Lower lobe of right lung (tissue), 2 donors: ENCODE results near the gene MRPL45. TPM values are rescaled to one million over a fixed set of nuclear protein-coding genes. Genes with fewer than 3 reads are reported as not detected.

ENCODE experiments used
- ATAC-seq, 2 donors: fragments of 200-7000 bp; cut with Tn5 transposase; one replicate each; pipeline ENCODE4 v1.9.1; 2020 to 2022; ENCODE audit warnings: mild to moderate bottlenecking in 2 of 2, moderate library complexity in 2 of 2
- DNase-seq: peaks from one replicate; pipeline ENCODE4 v3.0.0-alpha.2; 2020
- H3K27ac ChIP-seq: fragments of 200-600 bp; one replicate; pipeline ENCODE4 v1.8.0; 2022
- H3K27me3 ChIP-seq: fragments of 200-600 bp; one replicate; pipeline ENCODE4 v1.8.0; 2022; ENCODE audit warnings: low read depth
- H3K36me3 ChIP-seq: fragments of 200-600 bp; one replicate; pipeline ENCODE4 v1.8.0; 2022; ENCODE audit warnings: mild to moderate bottlenecking
- H3K4me1 ChIP-seq: fragments of 200-600 bp; one replicate; pipeline ENCODE4 v1.8.0; 2022
- H3K4me3 ChIP-seq: fragments of 200-600 bp; one replicate; pipeline ENCODE4 v1.8.0; 2022; ENCODE audit warnings: mild to moderate bottlenecking
- H3K9me3 ChIP-seq: fragments of 200-600 bp; one replicate; pipeline ENCODE4 v1.8.0; 2022
- CTCF ChIP-seq: fragments of 200-600 bp; IDR thresholded peaks from one replicate; pipeline ENCODE4 v1.8.0; 2022; ENCODE audit warnings: antibody characterized with exemption, mild to moderate bottlenecking
- intact Hi-C: fragments of 100-400 bp; cut with DNase I; formaldehyde crosslinking; loops from one replicate; pipeline ENCODE4 v1.11.0; 2022
- total RNA-seq: library from RNA; stranded (reverse); fragmentation: NEBNext Ultra II Directional; extraction: Animal tissue kit (Norgen Biotek cat#: 25700); gene quantifications from one replicate; pipeline ENCODE4 v1.2.1, GENCODE V29; 2021
- donor health status: DM: no; HTN: yes; CAD: no; lungs with severe emphysema.

The MRPL45 gene
- total RNA-seq, 1 donor from 2014 or later, result 26.7 TPM

GRCh38 chr17:38364741-38365140 lies 67.8 kb downstream of the MRPL45 start:
- Histone ChIP-seq H3K4me3 (no peak overlapping the region), H3K36me3 (peaks cover 66% of the 10 kb centered on the region), H3K4me1 (no peaks in the 10 kb centered on the region), H3K27ac (no peak overlapping the region), H3K27me3 (no peaks in the 10 kb centered on the region), H3K9me3 (no peaks in the 10 kb centered on the region)
- DNase-seq (no peak), ATAC-seq (no peak)
- intact Hi-C loops, result no loop called here
- no peak for TF ChIP-seq CTCF

GRCh38 chr17:38369124-38369886 lies 72.3 kb downstream of the MRPL45 start:
- DNase-seq (no peak), ATAC-seq (peak; percentile 62 to 80)
- peaks cover 97% of the 10 kb centered on the region for H3K36me3 ChIP-seq
- no peaks in the 10 kb centered on the region for H3K27me3 ChIP-seq
- TF ChIP-seq CTCF, result no peak
- intact Hi-C loops, result no loop called here
- no peak overlapping the region for H3K4me3 ChIP-seq
- H3K27ac ChIP-seq, result peak overlapping the region; percentile 18
- H3K9me3 ChIP-seq, result no peaks in the 10 kb centered on the region
- H3K4me1 ChIP-seq, result no peaks in the 10 kb centered on the region

Other genes starting within 250 kb of the MRPL45 start
- 0.38 TPM for gene TBC1D3C, start 228.5 kb upstream of the MRPL45 start, total RNA-seq
- gene TBC1D3E, start 169.2 kb upstream of the MRPL45 start, total RNA-seq, result not detected
- gene TBC1D3, start 104.6 kb upstream of the MRPL45 start, total RNA-seq, result not detected
- gene GPR179, start 46.8 kb downstream of the MRPL45 start, total RNA-seq, result 0.15 TPM
- 23.0 TPM for gene SOCS7, start 54.7 kb downstream of the MRPL45 start, total RNA-seq
- 48.4 TPM for gene ARHGAP23, start 131.3 kb downstream of the MRPL45 start, total RNA-seq